HG02973 (cell line): ENCODE results near the gene LAMA5.

Source experiments
- ATAC-seq: cut with Tn5 transposase; IDR thresholded peaks from one replicate; pipeline ENCODE4 v1.9.1; 2021; ENCODE audit warnings: moderate library complexity; ENCODE audit not compliant: unreplicated experiment

LAMA5 gene

GRCh38 chr20:62404112-62404665 is 37.1 kb upstream of the LAMA5 start:
- ATAC-seq: no peak

GRCh38 chr20:62403331-62403730 is 36.2 kb upstream of the LAMA5 start:
- no peak for ATAC-seq

GRCh38 chr20:62402456-62403150 is 35.5 kb upstream of the LAMA5 start:
- ATAC-seq: no peak

GRCh38 chr20:62401331-62401779 is 34.2 kb upstream of the LAMA5 start:
- no peak for ATAC-seq

- no peak for ATAC-seq
These were observed 33.4 kb upstream of the LAMA5 start for GRCh38 chr20:62400541-62400940.

GRCh38 chr20:62400021-62400420 is 32.9 kb upstream of the LAMA5 start:
- no peak for ATAC-seq

GRCh38 chr20:62398120-62398821 is 31.2 kb upstream of the LAMA5 start:
- no peak for ATAC-seq

GRCh38 chr20:62396367-62397239 is 29.5 kb upstream of the LAMA5 start:
- no peak for ATAC-seq

- no peak for ATAC-seq
These were observed 28.5 kb upstream of the LAMA5 start for GRCh38 chr20:62395311-62396242.

GRCh38 chr20:62394248-62395245 is 27.4 kb upstream of the LAMA5 start:
- no peak for ATAC-seq

- no peak for ATAC-seq
These were observed 26.7 kb upstream of the LAMA5 start for GRCh38 chr20:62393830-62394229.

- no peak for ATAC-seq
These were observed 26.2 kb upstream of the LAMA5 start for GRCh38 chr20:62393335-62393665.

GRCh38 chr20:62392621-62393334 is 25.7 kb upstream of the LAMA5 start:
- ATAC-seq: no peak

- no peak for ATAC-seq
These were observed 24.9 kb upstream of the LAMA5 start for GRCh38 chr20:62392077-62392418.

- no peak for ATAC-seq
These were observed 24.3 kb upstream of the LAMA5 start for GRCh38 chr20:62391165-62392076.

- ATAC-seq: no peak
These were observed 23.4 kb upstream of the LAMA5 start for GRCh38 chr20:62390317-62391164.
